ENCODE data around the gene MTHFS. TPM values are rescaled to one million over a fixed set of nuclear protein-coding genes. Genes with fewer than 3 reads are reported as not detected.
A peak's percentile ranks its signal among the peaks of the same experiment; 100 is the strongest.
"Not testable (repeated sequence)": the region's sequence is repeated elsewhere in the genome, so short reads cannot be mapped to it uniquely, and the experiment has no call there.

MTHFS gene
- total RNA-seq, 2 donors from 2014 or later = 28.7 to 55.1 TPM

GRCh38 chr15:79938143-79938542 lies 41.3 kb upstream of the MTHFS start:
- intact Hi-C loops (cut with DNase I) = no loop called here
- peaks cover 3% of the 10 kb centered on the region for H3K4me1 ChIP-seq (replicated peaks)
- H3K9me3 ChIP-seq = no peaks in the 10 kb centered on the region
- TF ChIP-seq POLR2AphosphoS5 (IDR thresholded peaks at IDR 0.05) (no peak), CTCF (IDR thresholded peaks at IDR 0.05) (no peak), POLR2A (IDR thresholded peaks at IDR 0.05) (no peak)
- no peaks in the 10 kb centered on the region for H3K27me3 ChIP-seq (replicated peaks; ENCODE audit: insufficient read depth)
- H3K27ac ChIP-seq = no peak overlapping the region
- no peaks in the 10 kb centered on the region for H3K36me3 ChIP-seq
- 81% methylated on average over 1 of the region's 1 CpG for WGBS
- H3K4me3 ChIP-seq = no peak overlapping the region
- DNase-seq (ENCODE audit: low spot score) = no peak

- H3K4me1 ChIP-seq (replicated peaks); H3K4me3 ChIP-seq; H3K9me3 ChIP-seq; H3K27me3 ChIP-seq (replicated peaks; ENCODE audit: insufficient read depth); intact Hi-C loops (cut with DNase I); H3K36me3 ChIP-seq: not testable (repeated sequence)
- WGBS = 28% methylated on average over 7 of the region's 7 CpGs
- peak; percentile 60 for TF ChIP-seq POLR2AphosphoS5 (IDR thresholded peaks at IDR 0.05)
- peak; percentile 40 for DNase-seq (ENCODE audit: low spot score)
- H3K27ac ChIP-seq = peak overlapping the region in 1 of 2 donors; percentile 70
Observed at GRCh38 chr15:79935556-79936201, 38.9 kb upstream of the MTHFS start.

GRCh38 chr15:79933231-79933630 lies 36.4 kb upstream of the MTHFS start:
- no peak for DNase-seq (ENCODE audit: low spot score)

GRCh38 chr15:79932447-79932846 lies 35.6 kb upstream of the MTHFS start:
- WGBS = 46% methylated on average over 5 of the region's 5 CpGs
- no peaks in the 10 kb centered on the region for H3K36me3 ChIP-seq
- peak; percentile 84 for TF ChIP-seq POLR2AphosphoS5 (IDR thresholded peaks at IDR 0.05)
- no peak for TF ChIP-seq POLR2A (IDR thresholded peaks at IDR 0.05)
- H3K4me3 ChIP-seq = no peak overlapping the region
- peak; percentile 79 for DNase-seq (ENCODE audit: low spot score)
- H3K27ac ChIP-seq = peak overlapping the region in 1 of 2 donors; percentile 8
- H3K4me1 ChIP-seq (replicated peaks) = peaks cover 3% of the 10 kb centered on the region
- H3K27me3 ChIP-seq (replicated peaks; ENCODE audit: insufficient read depth) = no peaks in the 10 kb centered on the region
- no peaks in the 10 kb centered on the region for H3K9me3 ChIP-seq
- intact Hi-C loops (cut with DNase I) = no loop called here

More at GRCh38 chr15:79933231-79933630, 36.4 kb upstream of the MTHFS start:
- H3K4me3 ChIP-seq = no peak overlapping the region
- TF ChIP-seq POLR2A (IDR thresholded peaks at IDR 0.05) (no peak), CTCF (IDR thresholded peaks at IDR 0.05) (no peak), POLR2AphosphoS5 (IDR thresholded peaks at IDR 0.05) (no peak)
- no peaks in the 10 kb centered on the region for H3K27me3 ChIP-seq (replicated peaks; ENCODE audit: insufficient read depth)
- intact Hi-C loops (cut with DNase I) = no loop called here
- no peaks in the 10 kb centered on the region for H3K9me3 ChIP-seq
- 65% methylated on average over 3 of the region's 3 CpGs for WGBS
- no peaks in the 10 kb centered on the region for H3K36me3 ChIP-seq
- H3K27ac ChIP-seq = no peak overlapping the region
- H3K4me1 ChIP-seq (replicated peaks) = peaks cover 3% of the 10 kb centered on the region

GRCh38 chr15:79930516-79930915 lies 33.7 kb upstream of the MTHFS start:
- no peak for TF ChIP-seq CTCF (IDR thresholded peaks at IDR 0.05)
- no peak for TF ChIP-seq POLR2AphosphoS5 (IDR thresholded peaks at IDR 0.05)
- TF ChIP-seq POLR2A (IDR thresholded peaks at IDR 0.05) = no peak
- H3K27ac ChIP-seq = no peak overlapping the region
- H3K9me3 ChIP-seq = no peaks in the 10 kb centered on the region
- no peaks in the 10 kb centered on the region for H3K27me3 ChIP-seq (replicated peaks; ENCODE audit: insufficient read depth)
- H3K4me1 ChIP-seq (replicated peaks) = peaks cover 3% of the 10 kb centered on the region
- no peak for DNase-seq (ENCODE audit: low spot score)
- H3K36me3 ChIP-seq = no peaks in the 10 kb centered on the region
- no peak overlapping the region for H3K4me3 ChIP-seq
- intact Hi-C loops (cut with DNase I) = no loop called here
- 55% methylated on average over 5 of the region's 5 CpGs for WGBS

GRCh38 chr15:79929412-79929811 lies 32.6 kb upstream of the MTHFS start:
- no peaks in the 10 kb centered on the region for H3K4me1 ChIP-seq (replicated peaks)
- no peaks in the 10 kb centered on the region for H3K27me3 ChIP-seq (replicated peaks; ENCODE audit: insufficient read depth)
- no peak for TF ChIP-seq POLR2AphosphoS5 (IDR thresholded peaks at IDR 0.05)
- TF ChIP-seq POLR2A (IDR thresholded peaks at IDR 0.05) = no peak
- TF ChIP-seq CTCF (IDR thresholded peaks at IDR 0.05) = no peak
- H3K36me3 ChIP-seq = no peaks in the 10 kb centered on the region
- WGBS = 91% methylated on average over 2 of the region's 2 CpGs
- DNase-seq (ENCODE audit: low spot score) = no peak
- no peak overlapping the region for H3K27ac ChIP-seq
- no peaks in the 10 kb centered on the region for H3K9me3 ChIP-seq
- intact Hi-C loops (cut with DNase I) = loop anchor here (10.0 kb wide), 1 partner anchor 125 kb away; the partner anchor contains the start of gene ZFAND6
- H3K4me3 ChIP-seq = no peak overlapping the region

GRCh38 chr15:79926116-79926515 lies 29.3 kb upstream of the MTHFS start:
- DNase-seq (ENCODE audit: low spot score); H3K27ac ChIP-seq; H3K4me1 ChIP-seq (replicated peaks); H3K36me3 ChIP-seq; H3K4me3 ChIP-seq; H3K27me3 ChIP-seq (replicated peaks; ENCODE audit: insufficient read depth); H3K9me3 ChIP-seq: not testable (repeated sequence)
- WGBS = 96% methylated on average over 32 of the region's 36 CpGs
- intact Hi-C loops (cut with DNase I) = loop anchor here (10.0 kb wide), 1 partner anchor 129 kb away; the partner anchor contains the start of gene ZFAND6
